HUES6 (cell line): ENCODE data around the gene RASEF.
"Not testable (repeated sequence)": the region's sequence is repeated elsewhere in the genome, so short reads cannot be mapped to it uniquely, and the experiment has no call there.

Experiments used
- H3K27ac ChIP-seq: 2 replicates; pipeline ENCODE4 v1.7.0; 2013; ENCODE audit warnings: low read depth, mild to moderate bottlenecking, low read length, inconsistent platforms
- H3K27me3 ChIP-seq: 2 replicates; pipeline ENCODE4 v1.6.1; 2013; ENCODE audit warnings: low read length; ENCODE audit not compliant: control insufficient read depth, insufficient read depth
- H3K36me3 ChIP-seq: 2 replicates; pipeline ENCODE4 v1.6.1; 2013; ENCODE audit warnings: low read length; ENCODE audit not compliant: control insufficient read depth, insufficient read depth
- H3K4me1 ChIP-seq: 2 replicates; pipeline ENCODE4 v1.6.1; 2013; ENCODE audit warnings: low read length; ENCODE audit not compliant: control insufficient read depth, insufficient read depth
- H3K4me3 ChIP-seq: 2 replicates; pipeline ENCODE4 v1.5.1; 2013; ENCODE audit warnings: low read depth, low read length
- H3K9ac ChIP-seq: one replicate; pipeline ENCODE4 v1.6.1; 2013; ENCODE audit warnings: mild to moderate bottlenecking, low read length
- H3K9me3 ChIP-seq: 2 replicates; pipeline ENCODE4 v1.6.1; 2013; ENCODE audit warnings: low read depth, low read length; ENCODE audit not compliant: control insufficient read depth, insufficient read depth

Gene RASEF

DNA sequence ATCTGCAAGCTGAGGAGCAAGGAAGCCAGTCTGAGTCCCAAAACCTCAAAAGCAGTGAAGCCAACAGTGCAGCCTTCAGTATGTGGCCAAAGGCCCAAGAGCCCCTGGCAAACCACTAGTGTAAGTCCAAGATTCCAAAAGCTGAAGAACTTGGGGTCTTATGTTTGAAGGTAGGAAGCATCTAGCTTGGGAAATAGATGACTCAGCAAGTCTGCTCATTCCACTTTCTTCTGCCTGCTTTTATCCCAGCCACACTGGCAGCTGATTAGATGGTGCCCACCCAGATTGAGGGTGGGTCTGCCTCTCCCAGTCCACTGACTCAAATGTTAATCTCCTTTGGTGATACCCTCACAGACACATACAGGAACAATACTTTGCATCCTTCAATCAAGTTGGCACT, 9.6 kb upstream of the RASEF start:
- H3K27me3 ChIP-seq, H3K36me3 ChIP-seq, H3K9me3 ChIP-seq, H3K4me1 ChIP-seq, H3K9ac ChIP-seq, H3K27ac ChIP-seq, H3K4me3 ChIP-seq: not testable (repeated sequence)

DNA sequence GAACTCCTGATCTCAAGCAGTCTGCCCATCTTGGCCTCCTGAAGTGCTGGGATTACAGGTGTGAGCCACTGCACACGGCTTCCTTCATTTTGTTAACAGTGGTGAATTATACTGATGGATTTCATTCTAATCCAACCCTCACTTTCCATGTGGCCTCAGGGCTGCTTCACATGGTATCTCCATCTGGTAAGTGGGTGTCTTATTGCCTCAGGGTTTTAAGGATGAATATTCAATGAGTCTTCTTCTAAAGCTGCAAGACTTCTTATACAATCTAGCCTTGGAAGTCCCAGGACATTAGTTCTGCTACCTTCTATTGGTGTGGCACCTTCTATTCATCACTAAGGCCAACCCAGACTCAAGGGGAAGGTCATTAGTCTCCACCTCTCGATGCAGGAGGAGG, 8.7 kb upstream of the RASEF start:
- no peak overlapping the region for H3K27ac ChIP-seq
- no peaks in the 10 kb centered on the region for H3K9me3 ChIP-seq
- H3K4me1 ChIP-seq, result no peaks in the 10 kb centered on the region
- peaks cover 4% of the 10 kb centered on the region; the same call in 1 of the 2 replicates for H3K27me3 ChIP-seq
- no peaks in the 10 kb centered on the region for H3K36me3 ChIP-seq
- H3K4me3 ChIP-seq, result no peak overlapping the region
- H3K9ac ChIP-seq, result no peak overlapping the region

DNA sequence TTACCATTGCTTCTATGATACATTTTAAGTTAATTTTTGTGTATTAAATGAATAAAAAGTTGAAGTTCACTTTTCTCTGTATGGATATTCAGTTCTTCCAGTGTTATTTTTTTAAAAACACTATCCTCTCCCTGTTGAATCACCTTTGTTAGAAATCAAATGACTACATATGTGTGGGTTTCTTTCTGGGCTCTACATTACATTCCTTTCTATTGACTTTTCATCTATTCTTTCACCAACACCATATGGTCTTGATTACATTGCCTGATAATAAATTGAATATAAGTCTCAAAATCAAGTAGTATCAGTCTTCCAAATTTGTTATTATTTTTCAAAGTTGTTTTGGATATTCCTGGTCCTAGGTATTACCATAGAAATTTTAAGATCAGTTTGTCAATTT, 7.3 kb upstream of the RASEF start:
- H3K27ac ChIP-seq, result no peak overlapping the region
- H3K4me1 ChIP-seq, result no peaks in the 10 kb centered on the region
- H3K36me3 ChIP-seq, result no peaks in the 10 kb centered on the region
- no peak overlapping the region for H3K4me3 ChIP-seq
- no peaks in the 10 kb centered on the region for H3K9me3 ChIP-seq
- no peak overlapping the region for H3K9ac ChIP-seq
- H3K27me3 ChIP-seq, result peaks cover 17% of the 10 kb centered on the region

DNA sequence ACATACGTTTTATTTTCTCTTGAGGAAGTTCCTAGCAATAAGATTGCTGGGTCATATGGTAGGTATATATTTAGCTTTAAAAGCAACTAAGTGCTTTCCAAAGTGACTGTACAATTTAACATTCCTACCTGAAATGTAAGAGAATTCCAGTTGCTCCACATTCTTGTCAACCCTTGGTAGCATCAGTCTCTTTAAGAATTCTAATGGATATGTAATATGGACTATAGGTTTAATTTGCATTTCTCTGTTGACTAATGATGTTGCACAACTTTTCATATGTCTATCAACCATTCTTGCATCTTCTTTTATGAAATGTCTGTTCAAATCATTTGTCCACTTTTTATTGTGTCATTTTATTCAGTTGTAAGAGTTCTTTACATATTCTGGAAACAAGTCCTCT, 6.7 kb upstream of the RASEF start:
- no peaks in the 10 kb centered on the region for H3K9me3 ChIP-seq
- no peaks in the 10 kb centered on the region for H3K36me3 ChIP-seq
- no peak overlapping the region for H3K27ac ChIP-seq
- no peaks in the 10 kb centered on the region for H3K4me1 ChIP-seq
- H3K27me3 ChIP-seq, result peaks cover 23% of the 10 kb centered on the region
- no peak overlapping the region for H3K9ac ChIP-seq
- H3K4me3 ChIP-seq, result no peak overlapping the region

- Histone ChIP-seq H3K9me3 (no peaks in the 10 kb centered on the region), H3K9ac (no peak overlapping the region), H3K4me3 (no peak overlapping the region), H3K27ac (no peak overlapping the region), H3K36me3 (no peaks in the 10 kb centered on the region), H3K27me3 (peaks cover 35% of the 10 kb centered on the region), H3K4me1 (no peaks in the 10 kb centered on the region)
These were observed 5.5 kb upstream of the RASEF start for GRCh38 chr9:83068414-83068813.

- H3K27me3 ChIP-seq, result peaks cover 44% of the 10 kb centered on the region
- H3K4me3 ChIP-seq, result no peak overlapping the region
- H3K9ac ChIP-seq, result no peak overlapping the region
- no peaks in the 10 kb centered on the region for H3K36me3 ChIP-seq
- H3K9me3 ChIP-seq, result no peaks in the 10 kb centered on the region
- H3K4me1 ChIP-seq, result no peaks in the 10 kb centered on the region
- H3K27ac ChIP-seq, result no peak overlapping the region
These were observed 4.6 kb upstream of the RASEF start for GRCh38 chr9:83067579-83067978.

GRCh38 chr9:83066771-83067170, 3.8 kb upstream of the RASEF start:
- Histone ChIP-seq H3K4me1 (no peaks in the 10 kb centered on the region; the same call in 1 of the 2 replicates), H3K9me3 (no peaks in the 10 kb centered on the region), H3K36me3 (no peaks in the 10 kb centered on the region), H3K4me3 (no peak overlapping the region), H3K27ac (no peak overlapping the region), H3K9ac (no peak overlapping the region), H3K27me3 (peaks cover 52% of the 10 kb centered on the region)

DNA sequence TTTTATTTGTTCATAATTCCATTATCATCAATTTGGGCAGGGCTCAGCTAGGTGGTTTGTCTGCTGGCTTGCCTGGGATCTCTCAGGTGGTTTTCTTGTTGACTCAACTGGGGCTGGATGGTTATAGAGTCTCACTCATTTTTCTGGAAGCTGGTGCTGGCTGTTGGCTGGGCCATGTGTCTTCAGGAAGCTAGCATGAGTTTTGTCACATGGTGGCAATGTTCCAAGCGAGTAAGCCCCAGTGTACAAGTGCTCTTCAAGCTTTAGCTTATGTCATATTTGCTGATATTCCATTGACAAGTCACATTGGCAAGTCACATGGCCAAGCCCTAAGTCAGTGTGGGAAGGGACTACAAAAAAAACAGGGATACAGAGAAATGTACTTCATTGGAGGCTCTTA, 2.3 kb upstream of the RASEF start:
- Histone ChIP-seq H3K9me3 (no peaks in the 10 kb centered on the region), H3K9ac (no peak overlapping the region), H3K27ac (no peak overlapping the region), H3K36me3 (no peaks in the 10 kb centered on the region), H3K27me3 (peaks cover 67% of the 10 kb centered on the region), H3K4me3 (no peak overlapping the region), H3K4me1 (no peaks in the 10 kb centered on the region; the same call in 1 of the 2 replicates)

GRCh38 chr9:83061990-83062650, 822 bp downstream of the RASEF start:
- peaks cover 86% of the 10 kb centered on the region for H3K27me3 ChIP-seq
- no peaks in the 10 kb centered on the region; the same call in 1 of the 2 replicates for H3K4me1 ChIP-seq
- H3K27ac ChIP-seq, result no peak overlapping the region
- peak overlapping the region; percentile 63 for H3K4me3 ChIP-seq
- no peaks in the 10 kb centered on the region for H3K36me3 ChIP-seq
- no peaks in the 10 kb centered on the region for H3K9me3 ChIP-seq
- H3K9ac ChIP-seq, result peak overlapping the region; percentile 46

DNA sequence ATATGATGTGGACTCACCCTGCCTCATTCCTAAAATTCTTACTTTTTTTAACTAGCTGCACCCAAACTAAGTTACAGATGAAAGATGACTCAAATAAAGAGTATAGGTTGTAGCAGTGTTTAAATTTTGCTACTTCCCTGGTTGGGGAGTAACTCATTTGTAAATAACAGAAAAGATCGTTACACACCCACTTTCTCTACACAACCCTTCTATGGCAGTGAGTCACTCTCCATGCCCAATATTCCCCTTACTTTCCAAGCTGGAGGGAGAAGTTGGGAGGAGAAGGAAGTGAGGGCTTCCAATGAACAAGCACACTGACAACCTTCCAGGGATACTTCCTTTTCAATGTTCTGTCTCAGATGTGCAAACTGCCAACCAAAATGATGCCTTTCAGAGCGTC, 1.9 kb downstream of the RASEF start:
- no peak overlapping the region for H3K4me3 ChIP-seq
- H3K4me1 ChIP-seq, result no peaks in the 10 kb centered on the region; the same call in 1 of the 2 replicates
- no peak overlapping the region for H3K27ac ChIP-seq
- H3K9ac ChIP-seq, result no peak overlapping the region
- no peaks in the 10 kb centered on the region for H3K36me3 ChIP-seq
- peaks cover 77% of the 10 kb centered on the region for H3K27me3 ChIP-seq
- H3K9me3 ChIP-seq, result no peaks in the 10 kb centered on the region

DNA sequence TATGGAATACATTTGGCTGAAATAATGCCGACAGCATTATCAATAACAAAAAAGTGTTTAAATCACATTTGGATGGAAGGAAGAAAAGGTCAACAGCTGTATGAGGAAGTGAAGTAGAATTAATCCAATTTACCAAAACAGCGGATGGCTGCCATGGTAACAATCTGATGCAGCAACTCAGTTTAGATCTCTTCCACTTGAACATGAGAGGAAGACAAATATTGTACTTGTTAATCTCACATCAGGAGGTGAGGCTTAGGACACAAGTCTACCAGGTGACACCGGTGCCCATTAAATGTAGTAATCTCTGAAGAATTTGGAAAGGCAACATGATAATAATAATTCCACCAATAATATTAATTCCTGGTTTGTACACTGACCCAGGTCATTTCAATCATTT, 2.4 kb downstream of the RASEF start:
- Histone ChIP-seq H3K9me3 (0 out of 2 replicates have a peak, but pooled peaks cover under 1% of the 10 kb centered on the region), H3K4me3 (no peak overlapping the region), H3K4me1 (no peaks in the 10 kb centered on the region; the same call in 1 of the 2 replicates), H3K27me3 (peaks cover 72% of the 10 kb centered on the region), H3K36me3 (no peaks in the 10 kb centered on the region), H3K27ac (no peak overlapping the region), H3K9ac (no peak overlapping the region)
